ENCODE data around the gene SYVN1.

- TF ChIP-seq POLR2A (IDR thresholded peaks at IDR 0.05; ENCODE audit: low read length): no peak
- no peak for TF ChIP-seq ELK1 (IDR thresholded peaks at IDR 0.05; ENCODE audit: low read depth, low read length)
- no peak for TF ChIP-seq CTCF (IDR thresholded peaks at IDR 0.05)
- no peak for TF ChIP-seq RNF2 (IDR thresholded peaks at IDR 0.05; ENCODE audit: borderline replicate concordance, low read depth)
Measured at GRCh38 chr11:65132988-65133700, 1.2 kb downstream of the SYVN1 start.
